KMS-11 (cell line): ENCODE data around the gene CRTAC1.

ENCODE experiments used
- H2AFZ ChIP-seq: fragments of 200-600 bp; sonication (generic); 2 replicates; pipeline ENCODE4 v1.6.1; 2016; ENCODE audit warnings: antibody characterized with exemption, mixed run types, low read depth
- H3K27ac ChIP-seq: fragments of 200-600 bp; sonication (generic); 2 replicates; pipeline ENCODE4 v1.6.1; 2016; ENCODE audit warnings: mild to moderate bottlenecking, mixed run types
- H3K27me3 ChIP-seq: fragments of 200-600 bp; sonication (generic); 2 replicates; pipeline ENCODE4 v1.6.1; 2017; ENCODE audit warnings: mild to moderate bottlenecking, low read depth, mixed run types, moderate library complexity; ENCODE audit not compliant: insufficient read depth
- H3K36me3 ChIP-seq: fragments of 200-600 bp; sonication (generic); 2 replicates; pipeline ENCODE4 v1.6.1; 2017; ENCODE audit warnings: mild to moderate bottlenecking, mixed run types; ENCODE audit not compliant: insufficient read depth
- H3K4me1 ChIP-seq: fragments of 200-600 bp; sonication (generic); 2 replicates; pipeline ENCODE4 v1.6.1; 2016; ENCODE audit warnings: mild to moderate bottlenecking, low read depth, mixed run types; ENCODE audit not compliant: poor library complexity, severe bottlenecking
- H3K4me2 ChIP-seq: fragments of 200-600 bp; sonication (generic); 2 replicates; pipeline ENCODE4 v1.7.0; 2016; ENCODE audit warnings: mild to moderate bottlenecking, mixed run types
- H3K4me3 ChIP-seq: fragments of 200-600 bp; sonication (generic); IDR thresholded peaks from 2 replicates; pipeline ENCODE4 v1.6.1; 2017; ENCODE audit warnings: low read depth, low read length, mixed read lengths; ENCODE audit not compliant: insufficient read depth
- H3K79me2 ChIP-seq: fragments of 200-600 bp; sonication (generic); 2 replicates; pipeline ENCODE4 v1.6.1; 2016; ENCODE audit warnings: low read depth, mixed run types; ENCODE audit not compliant: insufficient read depth
- H3K9ac ChIP-seq: fragments of 200-600 bp; sonication (generic); 2 replicates; pipeline ENCODE4 v1.6.1; 2016; ENCODE audit warnings: mild to moderate bottlenecking, mixed run types
- H4K20me1 ChIP-seq: fragments of 200-600 bp; sonication (generic); 2 replicates; pipeline ENCODE4 v1.6.1; 2016; ENCODE audit warnings: mild to moderate bottlenecking, mixed run types; ENCODE audit not compliant: insufficient read depth
- TF ChIP-seq, protein P1 (sequence below): fragments of 200-600 bp; sonication (generic); conservative IDR thresholded peaks from 2 replicates; pipeline ENCODE4 v1.6.1; 2017; ENCODE audit warnings: low read depth, mild to moderate bottlenecking, antibody characterized with exemption, low read length, moderate library complexity, mixed read lengths

CRTAC1 gene

DNA sequence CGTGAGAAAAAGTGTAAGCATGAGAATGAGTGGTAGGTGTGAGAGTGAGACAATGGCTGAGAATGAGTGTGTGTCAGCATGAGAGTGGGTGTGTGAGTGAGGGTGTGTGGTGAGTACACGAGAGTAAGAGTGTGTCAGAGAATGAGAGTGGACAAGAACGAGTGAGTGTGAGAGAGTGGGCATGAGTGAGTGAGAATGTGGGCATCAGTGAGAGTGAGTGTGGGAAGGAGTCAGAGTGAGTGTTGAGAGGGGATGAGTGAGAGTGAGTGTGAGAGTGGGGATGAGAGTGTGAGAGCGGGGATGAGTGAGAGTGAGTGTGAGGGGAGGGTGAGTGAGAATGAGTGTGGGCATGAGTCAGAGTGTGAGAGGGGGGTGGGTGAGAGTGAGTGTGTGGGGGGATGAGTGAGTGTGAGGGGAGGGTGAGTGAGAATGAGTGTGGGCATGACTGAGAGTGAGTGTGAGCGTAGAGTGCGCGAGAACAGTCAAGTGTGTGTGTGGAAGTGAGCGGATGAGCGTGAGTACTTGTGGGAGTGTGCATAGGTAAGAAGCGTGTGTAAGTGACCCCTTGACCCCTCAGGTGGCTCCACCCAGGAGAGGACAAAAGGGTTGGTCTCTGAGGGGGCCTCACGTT is 105.0 kb downstream of the CRTAC1 start:
- Histone ChIP-seq H3K4me3 (no peak overlapping the region), H3K27me3 (no peaks in the 10 kb centered on the region), H3K4me1 (no peaks in the 10 kb centered on the region), H3K79me2 (no peaks in the 10 kb centered on the region), H3K27ac (no peak overlapping the region), H3K4me2 (no peak overlapping the region), H3K36me3 (no peaks in the 10 kb centered on the region), H2AFZ (no peak overlapping the region), H4K20me1 (no peaks in the 10 kb centered on the region), H3K9ac (no peak overlapping the region)
- TF ChIP-seq, protein P1, sequence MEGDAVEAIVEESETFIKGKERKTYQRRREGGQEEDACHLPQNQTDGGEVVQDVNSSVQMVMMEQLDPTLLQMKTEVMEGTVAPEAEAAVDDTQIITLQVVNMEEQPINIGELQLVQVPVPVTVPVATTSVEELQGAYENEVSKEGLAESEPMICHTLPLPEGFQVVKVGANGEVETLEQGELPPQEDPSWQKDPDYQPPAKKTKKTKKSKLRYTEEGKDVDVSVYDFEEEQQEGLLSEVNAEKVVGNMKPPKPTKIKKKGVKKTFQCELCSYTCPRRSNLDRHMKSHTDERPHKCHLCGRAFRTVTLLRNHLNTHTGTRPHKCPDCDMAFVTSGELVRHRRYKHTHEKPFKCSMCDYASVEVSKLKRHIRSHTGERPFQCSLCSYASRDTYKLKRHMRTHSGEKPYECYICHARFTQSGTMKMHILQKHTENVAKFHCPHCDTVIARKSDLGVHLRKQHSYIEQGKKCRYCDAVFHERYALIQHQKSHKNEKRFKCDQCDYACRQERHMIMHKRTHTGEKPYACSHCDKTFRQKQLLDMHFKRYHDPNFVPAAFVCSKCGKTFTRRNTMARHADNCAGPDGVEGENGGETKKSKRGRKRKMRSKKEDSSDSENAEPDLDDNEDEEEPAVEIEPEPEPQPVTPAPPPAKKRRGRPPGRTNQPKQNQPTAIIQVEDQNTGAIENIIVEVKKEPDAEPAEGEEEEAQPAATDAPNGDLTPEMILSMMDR = no peak

DNA sequence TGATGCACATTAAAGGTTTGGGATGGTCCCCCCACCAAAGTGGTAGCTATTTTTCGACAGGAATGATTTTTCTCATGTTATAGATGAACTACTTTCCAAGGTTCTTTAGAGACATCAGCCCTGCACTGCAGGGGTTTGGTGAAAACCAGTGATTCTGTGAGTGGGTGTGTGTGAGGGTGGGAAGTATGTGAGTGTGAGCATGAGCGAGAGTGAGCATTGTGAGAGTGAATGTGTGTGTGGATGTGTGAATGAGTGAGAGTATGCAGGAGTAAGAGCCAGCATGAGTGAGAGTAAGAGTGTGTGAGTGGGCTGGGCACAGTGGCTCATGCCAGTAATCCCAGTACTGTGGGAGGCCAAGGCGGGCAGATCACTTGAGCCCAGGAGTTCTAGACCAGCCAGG is 105.7 kb downstream of the CRTAC1 start:
- Histone ChIP-seq H3K79me2 (no peaks in the 10 kb centered on the region), H3K4me2 (no peak overlapping the region), H3K27me3 (no peaks in the 10 kb centered on the region), H2AFZ (no peak overlapping the region), H3K4me1 (no peaks in the 10 kb centered on the region), H3K4me3 (no peak overlapping the region), H4K20me1 (no peaks in the 10 kb centered on the region), H3K36me3 (no peaks in the 10 kb centered on the region), H3K9ac (no peak overlapping the region), H3K27ac (no peak overlapping the region)
- TF ChIP-seq, protein P1 = no peak

- Histone ChIP-seq H3K36me3 (no peaks in the 10 kb centered on the region), H3K27ac (no peak overlapping the region), H3K27me3 (no peaks in the 10 kb centered on the region), H4K20me1 (no peaks in the 10 kb centered on the region), H3K9ac (no peak overlapping the region), H3K4me1 (no peaks in the 10 kb centered on the region), H3K4me2 (no peak overlapping the region), H2AFZ (no peak overlapping the region), H3K79me2 (no peaks in the 10 kb centered on the region), H3K4me3 (no peak overlapping the region)
- TF ChIP-seq, protein P1 = no peak
These were observed 106.9 kb downstream of the CRTAC1 start for GRCh38 chr10:97923476-97923875.

GRCh38 chr10:97923057-97923456 is 107.4 kb downstream of the CRTAC1 start:
- H3K27ac ChIP-seq = no peak overlapping the region
- no peaks in the 10 kb centered on the region for H3K27me3 ChIP-seq
- no peaks in the 10 kb centered on the region for H3K4me1 ChIP-seq
- H3K4me3 ChIP-seq = no peak overlapping the region
- no peaks in the 10 kb centered on the region for H3K36me3 ChIP-seq
- H2AFZ ChIP-seq = no peak overlapping the region
- H3K79me2 ChIP-seq = no peaks in the 10 kb centered on the region
- H3K9ac ChIP-seq = no peak overlapping the region
- TF ChIP-seq, protein P1 = no peak
- no peaks in the 10 kb centered on the region for H4K20me1 ChIP-seq
- H3K4me2 ChIP-seq = no peak overlapping the region
